Loucy (cell line): ENCODE measurements around the gene CROCC2.

Experiments used
- CTCF ChIP-seq: fragments of 200-600 bp; sonication (generic); conservative IDR thresholded peaks from 2 replicates; pipeline ENCODE4 v1.5.1; 2014; ENCODE audit warnings: mild to moderate bottlenecking, antibody characterized with exemption, low read length
- EZH2phosphoT487 ChIP-seq: fragments of 200-600 bp; IDR thresholded peaks from 2 replicates; pipeline ENCODE4 v1.6.1; 2018; ENCODE audit warnings: antibody characterized with exemption, mild to moderate bottlenecking, moderate library complexity, borderline replicate concordance

- TF ChIP-seq CTCF (no peak), EZH2phosphoT487 (no peak)
Measured at GRCh38 chr2:240947176-240947575, 41.0 kb downstream of the CROCC2 start.
